ENCODE measurements around the gene NDST1. TPM values are rescaled to one million over a fixed set of nuclear protein-coding genes. Genes with fewer than 3 reads are reported as not detected.
"Not testable (repeated sequence)": the region's sequence is repeated elsewhere in the genome, so short reads cannot be mapped to it uniquely, and the experiment has no call there.

Gene NDST1
- total RNA-seq, 6 experiments from 2014 or later, result 38.1 to 97.5 (median 76.0) TPM

DNA sequence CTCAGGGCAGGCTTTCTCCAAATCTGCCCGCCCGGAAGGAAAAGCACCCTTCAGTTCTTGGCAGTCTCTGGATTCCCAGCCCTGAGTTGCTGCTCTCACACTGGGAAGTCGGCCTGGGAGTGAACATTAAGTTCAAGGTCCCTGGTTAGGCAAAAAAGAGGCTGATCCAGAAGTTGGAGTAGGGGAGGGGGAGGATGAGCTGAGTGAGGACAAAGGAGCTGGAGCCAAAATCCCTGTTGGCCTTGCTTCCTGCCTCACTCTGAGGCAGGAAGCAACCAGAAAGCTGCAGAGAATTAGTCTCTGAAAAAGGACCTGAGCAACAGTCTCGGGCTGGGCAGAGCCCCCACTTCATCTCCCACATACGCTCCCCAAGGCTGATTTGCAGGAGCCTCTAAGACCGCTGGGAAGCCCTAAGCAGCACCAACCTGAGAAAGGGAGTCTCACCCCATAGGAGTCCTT lies 43.3 kb upstream of the NDST1 start:
- H3K4me1 ChIP-seq, result peaks cover 0 to 29% (median 13%) of the 10 kb centered on the region in 4 donors
- TF ChIP-seq, protein P1, sequence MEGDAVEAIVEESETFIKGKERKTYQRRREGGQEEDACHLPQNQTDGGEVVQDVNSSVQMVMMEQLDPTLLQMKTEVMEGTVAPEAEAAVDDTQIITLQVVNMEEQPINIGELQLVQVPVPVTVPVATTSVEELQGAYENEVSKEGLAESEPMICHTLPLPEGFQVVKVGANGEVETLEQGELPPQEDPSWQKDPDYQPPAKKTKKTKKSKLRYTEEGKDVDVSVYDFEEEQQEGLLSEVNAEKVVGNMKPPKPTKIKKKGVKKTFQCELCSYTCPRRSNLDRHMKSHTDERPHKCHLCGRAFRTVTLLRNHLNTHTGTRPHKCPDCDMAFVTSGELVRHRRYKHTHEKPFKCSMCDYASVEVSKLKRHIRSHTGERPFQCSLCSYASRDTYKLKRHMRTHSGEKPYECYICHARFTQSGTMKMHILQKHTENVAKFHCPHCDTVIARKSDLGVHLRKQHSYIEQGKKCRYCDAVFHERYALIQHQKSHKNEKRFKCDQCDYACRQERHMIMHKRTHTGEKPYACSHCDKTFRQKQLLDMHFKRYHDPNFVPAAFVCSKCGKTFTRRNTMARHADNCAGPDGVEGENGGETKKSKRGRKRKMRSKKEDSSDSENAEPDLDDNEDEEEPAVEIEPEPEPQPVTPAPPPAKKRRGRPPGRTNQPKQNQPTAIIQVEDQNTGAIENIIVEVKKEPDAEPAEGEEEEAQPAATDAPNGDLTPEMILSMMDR (IDR thresholded peaks at IDR 0.05), result no peak
- no peak for TF ChIP-seq POLR2A (IDR thresholded peaks at IDR 0.05)
- no peaks in the 10 kb centered on the region for H3K36me3 ChIP-seq
- ATAC-seq, result peak; percentile 84 to 92 (median 90)
- H3K27me3 ChIP-seq, result no peaks in the 10 kb centered on the region
- WGBS (ENCODE audit: insufficient coverage, low coverage, low lambda C conversion rate, missing lambda C conversion rate), result 28% methylated on average over 5 of the region's 6 CpGs
- intact Hi-C loops (cut with DNase I), result no loop called here
- peak; percentile 54 to 84 (median 69) for DNase-seq
- H3K4me3 ChIP-seq, result no peak overlapping the region
- H3K27ac ChIP-seq, result peak overlapping the region; percentile 64 to 87 (median 79)
- no peaks in the 10 kb centered on the region for H3K9me3 ChIP-seq

DNA sequence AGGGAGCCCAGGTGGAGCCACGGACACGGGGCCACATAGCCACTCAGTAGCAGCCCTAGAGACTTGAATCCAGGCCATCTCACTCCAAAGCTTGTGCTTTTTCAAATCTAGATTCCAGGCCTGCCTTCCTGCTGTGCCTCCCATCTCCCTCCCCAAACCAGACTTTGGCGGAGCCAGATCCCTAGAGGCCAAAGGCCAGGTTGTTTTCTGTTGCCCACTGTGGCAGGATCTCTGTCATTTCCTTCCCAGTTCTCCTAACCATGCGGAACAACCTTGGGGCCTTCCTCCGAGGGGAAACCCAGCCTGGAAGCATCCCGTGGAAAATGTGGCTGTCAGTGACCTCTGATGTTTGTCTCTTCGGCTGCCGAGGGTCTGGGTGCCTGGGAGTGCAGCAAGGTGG lies 42.0 kb upstream of the NDST1 start:
- H3K27ac ChIP-seq, result peak overlapping the region in 2 of 3 donors; percentile 44 to 87
- no peaks in the 10 kb centered on the region for H3K36me3 ChIP-seq
- H3K4me1 ChIP-seq, result peaks cover 0 to 28% (median 13%) of the 10 kb centered on the region in 4 donors
- no peaks in the 10 kb centered on the region for H3K9me3 ChIP-seq
- TF ChIP-seq POLR2A (IDR thresholded peaks at IDR 0.05), result no peak
- DNase-seq (peak in 1 of 3 donors; percentile 42), ATAC-seq (peak; percentile 40 to 63 (median 54))
- no peak overlapping the region for H3K4me3 ChIP-seq
- no peaks in the 10 kb centered on the region for H3K27me3 ChIP-seq
- intact Hi-C loops (cut with DNase I), result no loop called here
- WGBS (ENCODE audit: insufficient coverage, low coverage, low lambda C conversion rate, missing lambda C conversion rate), result 67% methylated on average over 2 of the region's 8 CpGs

DNA sequence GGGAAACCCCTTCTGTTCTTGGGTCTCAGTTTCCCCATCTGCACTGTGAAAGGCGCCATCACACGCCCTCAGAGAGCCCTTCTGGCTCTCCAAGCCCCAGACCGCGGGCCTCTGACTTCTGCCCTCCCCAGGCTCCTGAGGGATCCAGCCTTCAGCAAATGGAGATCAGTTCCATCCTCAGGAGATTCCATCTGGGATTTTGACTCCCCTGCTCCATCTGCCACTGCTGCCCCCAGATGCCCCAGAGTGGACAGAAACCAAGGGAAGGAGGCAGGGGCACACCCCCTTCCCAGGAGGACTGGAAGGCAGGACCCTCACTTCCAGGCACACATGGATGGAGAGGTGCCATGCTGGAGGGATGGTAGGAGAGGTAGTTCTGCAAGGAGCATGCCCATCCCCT lies 39.7 kb upstream of the NDST1 start:
- Histone ChIP-seq H3K9me3 (no peaks in the 10 kb centered on the region), H3K36me3 (no peaks in the 10 kb centered on the region), H3K27ac (no peak overlapping the region), H3K4me1 (peaks cover 0 to 35% (median 16%) of the 10 kb centered on the region in 4 donors), H3K27me3 (no peaks in the 10 kb centered on the region), H3K4me3 (no peak overlapping the region)
- WGBS (ENCODE audit: insufficient coverage, low coverage, low lambda C conversion rate, missing lambda C conversion rate), result no CpG with 5 or more reads among the region's 4 CpGs
- DNase-seq (no peak), ATAC-seq (no peak)
- intact Hi-C loops (cut with DNase I), result no loop called here
- TF ChIP-seq, protein P1 (IDR thresholded peaks at IDR 0.05), result no peak
- no peak for TF ChIP-seq POLR2A (IDR thresholded peaks at IDR 0.05)

DNA sequence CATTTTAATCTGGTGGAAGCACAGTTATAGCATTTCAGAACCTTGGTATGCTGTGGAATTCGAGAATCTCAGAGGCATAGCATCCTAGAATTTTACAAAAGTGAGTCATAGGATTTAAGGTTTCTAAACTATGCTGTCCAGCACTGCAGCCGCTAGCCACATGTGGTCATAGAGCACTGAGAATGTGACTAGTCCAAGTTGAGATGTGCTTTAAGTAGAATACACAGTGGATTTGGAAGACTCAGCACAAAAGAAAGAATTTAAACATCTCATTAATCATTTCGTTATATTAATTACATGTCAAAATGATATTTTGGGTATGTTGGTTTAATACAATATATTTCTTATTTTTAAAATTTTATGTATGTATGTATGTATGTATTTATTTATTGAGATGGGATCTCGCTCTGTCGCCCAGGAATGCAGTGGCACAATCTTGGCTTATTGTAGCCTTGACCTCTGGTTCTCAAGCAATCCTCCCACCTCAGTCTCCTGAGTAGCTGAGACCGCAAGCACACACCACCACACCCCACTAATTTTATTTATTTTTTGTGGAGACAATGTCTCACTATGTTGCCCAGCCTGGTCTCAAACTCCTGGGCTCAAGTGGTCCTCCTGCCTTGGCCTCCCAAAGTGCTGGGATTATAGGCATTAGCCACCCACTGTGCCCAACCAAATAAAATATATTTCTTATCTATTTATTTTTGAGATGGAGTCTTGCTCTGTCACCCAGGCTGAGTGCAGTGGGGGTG lies 38.0 kb upstream of the NDST1 start:
- WGBS (ENCODE audit: insufficient coverage, low coverage, low lambda C conversion rate, missing lambda C conversion rate), result 84% methylated on average over 6 of the region's 6 CpGs
- no peak for ATAC-seq
- intact Hi-C loops (cut with DNase I), result no loop called here
- Histone ChIP-seq H3K36me3 (no peaks in the 10 kb centered on the region), H3K4me3 (no peak overlapping the region), H3K27me3 (no peaks in the 10 kb centered on the region), H3K9me3 (no peaks in the 10 kb centered on the region), H3K4me1 (peaks cover 0 to 28% (median 15%) of the 10 kb centered on the region in 4 donors), H3K27ac (no peak overlapping the region)
- TF ChIP-seq, protein P1 (IDR thresholded peaks at IDR 0.05), result no peak
- TF ChIP-seq POLR2A (IDR thresholded peaks at IDR 0.05), result no peak
- no peak for DNase-seq

DNA sequence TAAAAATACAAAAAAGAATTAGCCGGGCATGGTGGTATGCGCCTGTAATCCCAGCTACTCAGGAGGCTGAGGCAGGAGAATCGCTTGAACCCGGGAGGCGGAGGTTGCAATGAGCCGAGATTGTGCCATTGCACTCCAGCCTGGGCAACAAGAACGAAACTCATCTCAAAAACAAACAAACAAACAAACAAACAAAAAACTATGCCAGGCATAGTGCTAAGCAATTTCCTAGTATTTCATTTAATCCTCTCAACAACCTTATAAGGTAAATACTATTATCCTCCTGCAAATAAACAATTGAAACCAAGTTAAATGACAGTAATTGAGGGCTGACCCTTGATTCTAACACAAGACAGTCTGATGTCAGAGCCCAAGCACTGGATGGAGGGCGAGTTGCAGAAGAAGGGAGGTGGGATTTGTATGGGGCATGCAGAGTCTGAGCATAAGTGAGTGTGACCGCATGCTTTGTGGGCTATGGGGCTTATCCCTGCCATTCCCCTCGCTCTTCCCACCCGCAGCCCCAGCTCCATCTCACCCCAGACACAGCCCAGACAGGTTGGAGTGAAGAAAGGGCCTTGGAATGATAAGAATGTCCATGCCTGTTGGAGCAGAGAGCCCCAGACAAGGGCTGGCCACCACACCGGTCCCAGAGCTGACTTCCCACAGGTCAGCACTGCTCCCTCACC lies 34.1 kb upstream of the NDST1 start:
- H3K4me3 ChIP-seq, result no peak overlapping the region
- no peaks in the 10 kb centered on the region for H3K36me3 ChIP-seq
- TF ChIP-seq POLR2A (IDR thresholded peaks at IDR 0.05), result no peak
- TF ChIP-seq, protein P1 (IDR thresholded peaks at IDR 0.05), result no peak
- intact Hi-C loops (cut with DNase I), result no loop called here
- H3K9me3 ChIP-seq, result no peaks in the 10 kb centered on the region
- WGBS (ENCODE audit: insufficient coverage, low coverage, low lambda C conversion rate, missing lambda C conversion rate), result 64% methylated on average over 7 of the region's 12 CpGs
- peak overlapping the region in 2 of 3 donors; percentile 37 to 44 for H3K27ac ChIP-seq
- no peaks in the 10 kb centered on the region for H3K27me3 ChIP-seq
- DNase-seq (no peak), ATAC-seq (no peak)
- H3K4me1 ChIP-seq, result peaks cover 0 to 16% (median 7%) of the 10 kb centered on the region in 4 donors

DNA sequence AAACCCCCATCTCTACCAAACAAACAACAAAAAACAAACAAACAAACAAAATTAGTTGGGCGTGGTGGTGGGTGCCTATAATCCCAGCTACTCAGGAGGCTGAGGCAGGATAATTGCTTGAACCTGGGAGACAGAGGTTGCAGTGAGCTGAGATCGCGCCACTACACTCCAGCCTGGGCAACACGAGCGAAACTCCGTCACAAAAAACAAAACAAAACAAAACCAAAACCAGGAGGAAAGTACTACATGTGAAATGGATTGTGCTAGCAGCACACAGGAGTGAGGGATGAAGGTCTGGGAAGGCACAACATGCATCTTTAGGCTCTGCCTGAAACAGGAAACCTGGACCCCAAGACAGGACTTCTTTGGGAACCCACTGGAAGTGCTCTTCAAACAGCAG lies 31.4 kb upstream of the NDST1 start:
- H3K27me3 ChIP-seq; H3K27ac ChIP-seq; H3K9me3 ChIP-seq; intact Hi-C loops (cut with DNase I); H3K4me3 ChIP-seq; H3K36me3 ChIP-seq; ATAC-seq; DNase-seq: not testable (repeated sequence)
- peaks cover 0 to 16% (median 7%) of the 10 kb centered on the region in 4 donors for H3K4me1 ChIP-seq
- whole genome bisulfite sequencing (ENCODE audit: insufficient coverage, low coverage, low lambda C conversion rate, missing lambda C conversion rate), result 68% methylated on average over 6 of the region's 6 CpGs
